IPS DF 6.9 (cell line): ENCODE measurements around the gene RPL26.
A peak's percentile ranks its signal among the peaks of the same experiment; 100 is the strongest.

Experiments
- DNase-seq: peaks from one replicate; pipeline ENCODE4 v3.0.0-alpha.2; 2013; ENCODE audit warnings: low read depth, low spot score
- H3K27ac ChIP-seq: one replicate; pipeline ENCODE4 v1.5.1; 2013; ENCODE audit warnings: low read length, control low read depth
- H3K27me3 ChIP-seq: 2 replicates; pipeline ENCODE4 v1.6.1; 2013; ENCODE audit warnings: mild to moderate bottlenecking, low read length; ENCODE audit not compliant: control insufficient read depth, insufficient read depth
- H3K36me3 ChIP-seq: 2 replicates; pipeline ENCODE4 v1.6.1; 2013; ENCODE audit warnings: low read length; ENCODE audit not compliant: control insufficient read depth, insufficient read depth
- H3K4me1 ChIP-seq: 2 replicates; pipeline ENCODE4 v1.6.1; 2013; ENCODE audit warnings: low read length; ENCODE audit not compliant: control insufficient read depth, insufficient read depth
- H3K4me3 ChIP-seq: 2 replicates; pipeline ENCODE4 v1.5.1; 2013; ENCODE audit warnings: mild to moderate bottlenecking, low read length
- H3K9me3 ChIP-seq: 2 replicates; pipeline ENCODE4 v1.6.1; 2013; ENCODE audit warnings: low read length, inconsistent platforms; ENCODE audit not compliant: control insufficient read depth, insufficient read depth
- WGBS: extraction: QIAGEN DNeasy Blood & Tissue Kit; methylation state at CpG from one replicate; pipeline ENCODE4 v1.1.7; 2013; ENCODE audit warnings: mixed read lengths, missing lambda C conversion rate; ENCODE audit not compliant: insufficient read length, insufficient coverage; 5-methylcytosine and 5-hydroxymethylcytosine counted together

The RPL26 gene

GRCh38 chr17:8413328-8413727 lies 30.3 kb upstream of the RPL26 start:
- H3K4me3 ChIP-seq: no peak overlapping the region
- H3K9me3 ChIP-seq: no peaks in the 10 kb centered on the region
- DNase-seq: no peak
- no peak overlapping the region for H3K27ac ChIP-seq
- H3K36me3 ChIP-seq: no peaks in the 10 kb centered on the region
- H3K4me1 ChIP-seq: peaks cover under 1% of the 10 kb centered on the region; the same call in 1 of the 2 replicates
- H3K27me3 ChIP-seq: no peaks in the 10 kb centered on the region
- WGBS: no CpG with 5 or more reads among the region's 4 CpGs

DNA sequence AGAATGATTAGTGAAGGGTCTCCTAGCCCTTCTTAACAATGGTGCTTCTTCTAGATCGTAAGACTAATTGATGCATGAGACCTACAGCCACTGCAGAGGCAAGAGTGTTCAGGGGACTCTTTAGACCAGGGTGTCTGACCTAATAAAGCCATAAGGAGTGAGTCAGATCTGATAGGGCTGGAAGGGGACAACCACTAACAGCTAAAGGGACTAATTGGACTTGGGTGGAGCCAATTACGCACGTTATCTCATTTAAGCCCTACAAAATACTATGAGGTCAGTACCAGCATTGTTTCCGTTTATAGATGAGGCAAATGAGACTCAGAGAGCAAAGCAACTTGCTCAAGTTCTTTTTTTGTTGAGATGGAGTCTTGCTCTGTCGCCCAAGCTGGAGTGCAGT lies 29.1 kb upstream of the RPL26 start:
- H3K36me3 ChIP-seq: no peaks in the 10 kb centered on the region
- no CpG with 5 or more reads among the region's 5 CpGs for WGBS
- H3K27me3 ChIP-seq: no peaks in the 10 kb centered on the region
- peaks cover 2% of the 10 kb centered on the region; the same call in 1 of the 2 replicates for H3K4me1 ChIP-seq
- no peak for DNase-seq
- no peak overlapping the region for H3K4me3 ChIP-seq
- no peaks in the 10 kb centered on the region for H3K9me3 ChIP-seq
- no peak overlapping the region for H3K27ac ChIP-seq

- Histone ChIP-seq H3K9me3 (no peaks in the 10 kb centered on the region), H3K27me3 (no peaks in the 10 kb centered on the region), H3K36me3 (no peaks in the 10 kb centered on the region), H3K27ac (no peak overlapping the region), H3K4me1 (peaks cover 2% of the 10 kb centered on the region; the same call in 1 of the 2 replicates), H3K4me3 (no peak overlapping the region)
- DNase-seq: no peak
- WGBS: no CpG with 5 or more reads among the region's 1 CpG
Observed at GRCh38 chr17:8410883-8411238, 27.9 kb upstream of the RPL26 start.

- no peaks in the 10 kb centered on the region for H3K9me3 ChIP-seq
- H3K4me1 ChIP-seq: peaks cover 2% of the 10 kb centered on the region; the same call in 1 of the 2 replicates
- H3K36me3 ChIP-seq: no peaks in the 10 kb centered on the region
- no peaks in the 10 kb centered on the region for H3K27me3 ChIP-seq
- H3K27ac ChIP-seq: no peak overlapping the region
- no CpG with 5 or more reads among the region's 19 CpGs for WGBS
- H3K4me3 ChIP-seq: no peak overlapping the region
- peak; percentile 92 for DNase-seq
Observed at GRCh38 chr17:8409966-8410882, 27.2 kb upstream of the RPL26 start.

GRCh38 chr17:8408371-8408770 lies 25.4 kb upstream of the RPL26 start:
- Histone ChIP-seq H3K27ac (no peak overlapping the region), H3K27me3 (no peaks in the 10 kb centered on the region), H3K36me3 (no peaks in the 10 kb centered on the region), H3K9me3 (no peaks in the 10 kb centered on the region), H3K4me3 (no peak overlapping the region), H3K4me1 (peaks cover 2% of the 10 kb centered on the region; the same call in 1 of the 2 replicates)
- no peak for DNase-seq
- no CpG with 5 or more reads among the region's 14 CpGs for WGBS

DNA sequence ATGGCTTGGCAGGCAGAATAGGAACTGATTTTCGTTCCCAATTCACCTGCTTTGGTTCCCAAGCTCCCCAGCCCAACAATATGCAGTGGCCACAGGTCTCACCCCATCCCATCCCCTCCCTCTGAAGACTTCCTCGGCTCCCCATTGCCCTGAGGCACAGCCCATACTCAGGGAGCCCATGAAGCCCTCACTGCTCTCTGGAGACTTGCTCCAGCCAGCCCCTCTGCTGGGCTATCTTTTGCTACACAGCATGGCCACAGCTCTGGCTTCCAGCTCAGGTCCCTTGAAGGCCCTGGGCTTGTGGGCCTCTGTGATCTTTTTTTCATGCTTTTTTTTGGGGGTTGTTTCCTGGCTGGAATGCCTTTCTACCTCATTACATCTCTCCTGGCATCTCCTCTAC lies 23.2 kb upstream of the RPL26 start:
- no CpG with 5 or more reads among the region's 2 CpGs for WGBS
- Histone ChIP-seq H3K4me1 (peaks cover 2% of the 10 kb centered on the region; the same call in 1 of the 2 replicates), H3K9me3 (no peaks in the 10 kb centered on the region)

DNA sequence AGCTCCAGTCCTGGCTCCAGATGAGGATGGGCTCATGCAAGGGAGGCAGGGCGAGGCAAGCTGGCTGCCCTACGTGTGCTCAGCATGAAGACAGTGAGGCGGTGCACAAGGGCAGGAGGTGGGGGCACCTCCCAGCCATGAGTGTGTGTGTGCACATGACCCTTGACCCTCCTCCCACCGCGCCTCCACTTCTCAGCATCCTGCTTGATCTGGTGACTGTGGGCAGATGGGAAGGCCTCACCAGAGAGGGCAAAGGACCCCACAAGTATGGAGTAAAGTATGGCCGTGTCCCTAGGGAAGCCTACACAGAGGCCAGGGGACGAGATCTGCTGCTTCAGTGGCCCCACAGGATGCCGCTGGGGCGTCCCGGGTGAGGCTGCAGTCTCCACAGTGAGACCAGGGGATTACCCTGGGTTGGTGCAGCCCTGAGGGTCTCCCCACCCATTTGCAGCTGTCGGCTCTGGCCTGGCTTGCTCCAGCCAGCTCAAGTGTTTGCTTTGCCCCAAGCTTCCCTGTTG lies 22.6 kb upstream of the RPL26 start:
- peaks cover 2% of the 10 kb centered on the region; the same call in 1 of the 2 replicates for H3K4me1 ChIP-seq
- no peak overlapping the region for H3K27ac ChIP-seq
- H3K9me3 ChIP-seq: no peaks in the 10 kb centered on the region
- H3K36me3 ChIP-seq: no peaks in the 10 kb centered on the region
- no peak overlapping the region for H3K4me3 ChIP-seq
- no peak for DNase-seq
- WGBS: no CpG with 5 or more reads among the region's 11 CpGs
- no peaks in the 10 kb centered on the region for H3K27me3 ChIP-seq

More for the DNA sequence above, 23.2 kb upstream of the RPL26 start:
- no peak overlapping the region for H3K4me3 ChIP-seq
- DNase-seq: no peak
- H3K36me3 ChIP-seq: no peaks in the 10 kb centered on the region
- H3K27me3 ChIP-seq: no peaks in the 10 kb centered on the region
- H3K27ac ChIP-seq: no peak overlapping the region

GRCh38 chr17:8402921-8403536 lies 20.0 kb upstream of the RPL26 start:
- Histone ChIP-seq H3K9me3 (no peaks in the 10 kb centered on the region), H3K4me1 (no peaks in the 10 kb centered on the region), H3K4me3 (no peak overlapping the region), H3K36me3 (no peaks in the 10 kb centered on the region), H3K27me3 (no peaks in the 10 kb centered on the region), H3K27ac (no peak overlapping the region)
- no CpG with 5 or more reads among the region's 11 CpGs for WGBS
- no peak for DNase-seq

- no peaks in the 10 kb centered on the region for H3K9me3 ChIP-seq
- H3K4me3 ChIP-seq: no peak overlapping the region
- no peaks in the 10 kb centered on the region for H3K4me1 ChIP-seq
- no peak overlapping the region for H3K27ac ChIP-seq
- no peaks in the 10 kb centered on the region for H3K27me3 ChIP-seq
- no peaks in the 10 kb centered on the region for H3K36me3 ChIP-seq
- 99% methylated on average over 2 of the region's 2 CpGs for WGBS
- DNase-seq: no peak
Observed at GRCh38 chr17:8401107-8401506, 18.1 kb upstream of the RPL26 start.

DNA sequence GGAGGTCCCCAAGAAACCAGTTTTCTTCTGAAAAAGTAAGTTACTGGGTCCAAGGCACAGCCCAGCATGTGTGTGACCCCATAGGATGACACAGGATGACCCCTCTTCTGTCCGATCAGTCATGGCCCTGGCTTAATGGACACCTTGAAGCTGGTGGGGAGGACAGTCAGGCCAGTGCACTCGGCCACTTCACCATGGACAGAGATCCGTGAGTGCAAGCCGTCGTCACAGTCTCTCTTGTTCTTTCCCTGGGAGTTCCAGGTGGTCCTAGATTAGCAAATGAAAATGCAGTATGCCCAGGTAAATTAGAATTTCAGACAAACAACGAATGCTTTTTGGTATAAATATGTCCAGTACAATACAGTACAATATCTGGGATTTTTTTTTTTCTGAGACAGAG lies 16.0 kb upstream of the RPL26 start:
- H3K27ac ChIP-seq: no peak overlapping the region
- no CpG with 5 or more reads among the region's 6 CpGs for WGBS
- H3K4me3 ChIP-seq: no peak overlapping the region

More for the DNA sequence above, 16.0 kb upstream of the RPL26 start:
- Histone ChIP-seq H3K4me1 (no peaks in the 10 kb centered on the region), H3K9me3 (no peaks in the 10 kb centered on the region), H3K27me3 (no peaks in the 10 kb centered on the region), H3K36me3 (no peaks in the 10 kb centered on the region)
- no peak for DNase-seq
